NK-92 (cell line): Measurements from ENCODE around the gene SOX4.

Source experiments
- DNase-seq: peaks from one replicate; lab custom pipeline; 2025; ENCODE audit not compliant: unreplicated experiment; lab: John Stamatoyannopoulos, UW

SOX4 gene

GRCh38 chr6:21612067-21612745 lies 18.7 kb downstream of the SOX4 start:
- DNase-seq: no peak

- DNase-seq: no peak
These were observed 20.3 kb downstream of the SOX4 start for GRCh38 chr6:21613809-21614208.

- no peak for DNase-seq
These were observed 20.7 kb downstream of the SOX4 start for GRCh38 chr6:21614226-21614625.

GRCh38 chr6:21615504-21615903 lies 22.0 kb downstream of the SOX4 start:
- DNase-seq: no peak

GRCh38 chr6:21616005-21616404 lies 22.5 kb downstream of the SOX4 start:
- no peak for DNase-seq

GRCh38 chr6:21625642-21626041 lies 32.1 kb downstream of the SOX4 start:
- no peak for DNase-seq

GRCh38 chr6:21626756-21627155 lies 33.2 kb downstream of the SOX4 start:
- DNase-seq: no peak

- no peak for DNase-seq
These were observed 34.6 kb downstream of the SOX4 start for GRCh38 chr6:21628160-21628559.

GRCh38 chr6:21633511-21634109 lies 40.1 kb downstream of the SOX4 start:
- DNase-seq: no peak

- DNase-seq: no peak
These were observed 41.0 kb downstream of the SOX4 start for GRCh38 chr6:21634582-21634981.

- no peak for DNase-seq
These were observed 43.3 kb downstream of the SOX4 start for GRCh38 chr6:21636876-21637275.

GRCh38 chr6:21639316-21639715 lies 45.8 kb downstream of the SOX4 start:
- DNase-seq: no peak
